ENCODE data around the gene RHD. TPM values are rescaled to one million over a fixed set of nuclear protein-coding genes. Genes with fewer than 3 reads are reported as not detected.

Gene RHD
- total RNA-seq, 4 donors from 2014 or later: 0.40 TPM; not detected in 3

DNA sequence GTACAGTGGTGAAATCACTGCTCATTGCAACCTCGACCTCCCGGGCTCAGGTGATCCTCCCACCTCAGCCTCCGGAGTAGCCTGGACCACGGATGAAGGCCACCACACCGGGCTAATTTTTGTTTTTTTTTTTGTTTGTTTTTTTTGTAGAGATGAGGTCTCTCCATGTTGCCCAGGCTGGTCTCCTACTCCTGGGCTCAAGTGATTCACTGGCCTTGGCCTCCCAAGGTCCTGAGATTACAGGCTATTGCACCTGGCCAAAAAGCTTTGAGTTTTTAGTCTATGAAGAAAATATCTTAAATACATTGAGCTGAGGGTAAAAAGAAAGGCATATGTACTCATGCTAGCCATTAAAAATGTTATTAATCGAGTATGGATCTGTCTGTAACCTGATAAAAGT lies 69.4 kb downstream of the RHD start:
- Histone ChIP-seq H3K27ac (no peak overlapping the region), H3K9me3 (no peaks in the 10 kb centered on the region), H3K36me3 (peaks cover 0 to 7% of the 10 kb centered on the region in 2 donors), H3K4me3 (no peak overlapping the region), H3K27me3 (no peaks in the 10 kb centered on the region), H3K4me1 (peaks cover 17 to 20% of the 10 kb centered on the region in 2 donors)
- DNase-seq (no peak), ATAC-seq (no peak)
- intact Hi-C loops (cut with DNase I; ENCODE audit: low total_unique reads) (loop anchor here (5.0 kb wide), 1 partner anchor 91 kb away; the partner anchor contains the start of gene MACO1), in situ Hi-C loops (cut with MboI; ENCODE audit: low sequenced_read_pairs in 4 of 4) (loop anchor here in 3 of 4 donors (5.0 to 10.0 kb wide), 3 partner anchors 87 to 104 kb away; partner anchors contain the start of gene RSRP1 (in 1 of the 3))
- TF ChIP-seq, protein P1, sequence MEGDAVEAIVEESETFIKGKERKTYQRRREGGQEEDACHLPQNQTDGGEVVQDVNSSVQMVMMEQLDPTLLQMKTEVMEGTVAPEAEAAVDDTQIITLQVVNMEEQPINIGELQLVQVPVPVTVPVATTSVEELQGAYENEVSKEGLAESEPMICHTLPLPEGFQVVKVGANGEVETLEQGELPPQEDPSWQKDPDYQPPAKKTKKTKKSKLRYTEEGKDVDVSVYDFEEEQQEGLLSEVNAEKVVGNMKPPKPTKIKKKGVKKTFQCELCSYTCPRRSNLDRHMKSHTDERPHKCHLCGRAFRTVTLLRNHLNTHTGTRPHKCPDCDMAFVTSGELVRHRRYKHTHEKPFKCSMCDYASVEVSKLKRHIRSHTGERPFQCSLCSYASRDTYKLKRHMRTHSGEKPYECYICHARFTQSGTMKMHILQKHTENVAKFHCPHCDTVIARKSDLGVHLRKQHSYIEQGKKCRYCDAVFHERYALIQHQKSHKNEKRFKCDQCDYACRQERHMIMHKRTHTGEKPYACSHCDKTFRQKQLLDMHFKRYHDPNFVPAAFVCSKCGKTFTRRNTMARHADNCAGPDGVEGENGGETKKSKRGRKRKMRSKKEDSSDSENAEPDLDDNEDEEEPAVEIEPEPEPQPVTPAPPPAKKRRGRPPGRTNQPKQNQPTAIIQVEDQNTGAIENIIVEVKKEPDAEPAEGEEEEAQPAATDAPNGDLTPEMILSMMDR (IDR thresholded peaks at IDR 0.05 in 4 of 5, conservative IDR thresholded peaks at IDR 0.05 in 1 of 5): no peak
- no peak for TF ChIP-seq POLR2A (IDR thresholded peaks at IDR 0.05)

DNA sequence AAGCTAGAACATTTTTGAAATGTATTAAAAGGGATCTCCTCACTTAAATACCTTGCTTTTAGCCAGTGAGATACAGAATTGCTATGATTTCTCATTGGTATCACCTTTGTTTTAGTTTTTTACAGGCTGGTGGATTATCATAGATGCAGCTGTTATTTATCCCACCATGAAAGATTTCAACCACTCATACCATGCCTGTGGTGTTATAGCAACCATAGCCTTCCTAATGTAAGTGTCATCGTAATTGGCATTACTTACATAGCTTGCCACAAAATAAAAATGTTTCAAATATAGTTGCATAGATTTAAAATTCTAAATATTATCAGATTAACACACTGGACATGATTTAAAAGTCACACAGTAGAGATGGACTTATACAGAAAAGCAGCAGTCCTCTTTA lies 70.5 kb downstream of the RHD start:
- no peaks in the 10 kb centered on the region for H3K9me3 ChIP-seq
- ATAC-seq (no peak), DNase-seq (no peak)
- in situ Hi-C loops (cut with MboI; ENCODE audit: low sequenced_read_pairs in 4 of 4) (loop anchor here in 3 of 4 donors (5.0 to 10.0 kb wide), 3 partner anchors 88 to 106 kb away; partner anchors contain the start of gene RSRP1 (in 1 of the 3)), intact Hi-C loops (cut with DNase I; ENCODE audit: low total_unique reads) (loop anchor here (5.0 kb wide), 1 partner anchor 89 kb away; the partner anchor contains the start of gene MACO1)
- peaks cover 17 to 20% of the 10 kb centered on the region in 2 donors for H3K4me1 ChIP-seq
- no peak overlapping the region for H3K27ac ChIP-seq
- peaks cover 0 to 7% of the 10 kb centered on the region in 2 donors for H3K36me3 ChIP-seq
- no peaks in the 10 kb centered on the region for H3K27me3 ChIP-seq
- TF ChIP-seq, protein P1 (IDR thresholded peaks at IDR 0.05 in 4 of 5, conservative IDR thresholded peaks at IDR 0.05 in 1 of 5): no peak
- TF ChIP-seq POLR2A (IDR thresholded peaks at IDR 0.05): no peak
- no peak overlapping the region for H3K4me3 ChIP-seq

DNA sequence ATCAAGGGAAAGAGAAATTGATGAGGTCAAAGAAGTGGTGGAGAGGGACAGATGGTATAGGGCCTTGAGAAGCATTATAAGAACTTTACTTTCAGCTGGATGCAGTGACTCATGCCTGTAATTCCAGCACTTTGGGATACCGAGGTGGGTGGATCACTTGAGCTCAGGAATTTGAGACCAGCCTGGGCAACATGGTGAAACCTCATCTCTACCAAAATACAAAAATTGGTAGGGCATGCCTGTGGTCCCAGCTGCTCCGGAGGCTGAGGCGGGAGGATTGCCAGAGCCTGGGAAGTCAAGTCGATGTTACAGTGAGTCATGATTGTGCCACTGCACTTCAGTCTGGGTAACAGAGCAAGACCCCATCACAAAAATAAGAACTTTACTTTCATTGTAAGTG lies 71.6 kb downstream of the RHD start:
- H3K36me3 ChIP-seq: peaks cover 0 to 7% of the 10 kb centered on the region in 2 donors

DNA sequence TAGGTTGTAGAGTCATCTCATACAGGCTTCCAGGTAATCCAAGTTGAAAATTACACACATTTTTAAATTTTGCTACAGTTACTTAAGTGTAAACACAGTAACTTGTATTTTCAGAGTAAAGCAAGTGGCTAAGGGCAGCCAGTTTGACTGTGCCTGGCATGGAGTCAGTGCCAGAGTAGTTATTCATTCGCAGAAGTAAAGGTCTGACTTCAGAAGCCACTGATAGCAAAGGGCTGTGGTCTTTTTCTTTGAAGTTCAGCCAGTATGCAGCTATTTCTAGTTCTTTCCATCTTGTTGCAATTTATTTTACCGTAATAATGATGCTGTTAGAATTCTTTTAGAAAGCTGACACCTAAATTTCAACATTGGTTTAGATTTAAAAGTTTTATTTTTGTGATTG lies 75.2 kb downstream of the RHD start:
- TF ChIP-seq, protein P1 (IDR thresholded peaks at IDR 0.05 in 4 of 5, conservative IDR thresholded peaks at IDR 0.05 in 1 of 5): no peak
- no peak for TF ChIP-seq POLR2A (IDR thresholded peaks at IDR 0.05)
- Histone ChIP-seq H3K4me3 (no peak overlapping the region), H3K27me3 (no peaks in the 10 kb centered on the region), H3K36me3 (peaks cover 0 to 9% of the 10 kb centered on the region in 2 donors), H3K27ac (no peak overlapping the region), H3K9me3 (no peaks in the 10 kb centered on the region), H3K4me1 (no peaks in the 10 kb centered on the region)
- intact Hi-C loops (cut with DNase I; ENCODE audit: low total_unique reads) (no loop called here), in situ Hi-C loops (cut with MboI; ENCODE audit: low sequenced_read_pairs in 4 of 4) (loop anchor here in 2 of 4 donors (10.0 kb wide), 2 partner anchors 93 to 103 kb away; partner anchors contain the start of gene RSRP1 (in 1 of the 2))
- DNase-seq (no peak), ATAC-seq (no peak)

More for the DNA sequence above, 71.6 kb downstream of the RHD start:
- Histone ChIP-seq H3K4me1 (peaks cover 17 to 20% of the 10 kb centered on the region in 2 donors), H3K9me3 (no peaks in the 10 kb centered on the region), H3K27ac (peak overlapping the region in 1 of 4 donors; percentile 17), H3K4me3 (no peak overlapping the region), H3K27me3 (no peaks in the 10 kb centered on the region)
- no peak for TF ChIP-seq POLR2A (IDR thresholded peaks at IDR 0.05)
- TF ChIP-seq, protein P1 (IDR thresholded peaks at IDR 0.05 in 4 of 5, conservative IDR thresholded peaks at IDR 0.05 in 1 of 5): no peak
- ATAC-seq (peak in 1 of 2 donors; percentile 41), DNase-seq (peak in 1 of 2 donors; percentile 26)
- intact Hi-C loops (cut with DNase I; ENCODE audit: low total_unique reads) (loop anchor here (5.0 kb wide), 1 partner anchor 88 kb away; the partner anchor contains the start of gene MACO1), in situ Hi-C loops (cut with MboI; ENCODE audit: low sequenced_read_pairs in 4 of 4) (loop anchor here in 3 of 4 donors (5.0 to 10.0 kb wide), 3 partner anchors 89 to 107 kb away; partner anchors contain the start of gene RSRP1 (in 1 of the 3))

Data from gastrocnemius medialis (tissue), 4 donors.